GM13977 (cell line): ENCODE data around the gene CDC42EP5.
"Not testable (repeated sequence)": the region's sequence is repeated elsewhere in the genome, so short reads cannot be mapped to it uniquely, and the experiment has no call there.

Experiments used
- DNase-seq: peaks from one replicate; pipeline ENCODE4 v3.0.0; 2012; ENCODE audit warnings: low spot score
- in situ Hi-C: fragments of 300-500 bp; cut with MboI; formaldehyde crosslinking; loops from one replicate; pipeline ENCODE4 v1.12.0; 2022; ENCODE audit warnings: low sequenced_read_pairs, low pct_unique_long_range_greater_than_20kb, mixed read lengths, inconsistent platforms; ENCODE audit not compliant: unreplicated experiment
- TF ChIP-seq, protein P1 (sequence below): IDR thresholded peaks from 2 replicates; pipeline ENCODE4 v1.5.1; 2012; ENCODE audit warnings: mild to moderate bottlenecking, control low read depth; ENCODE audit not compliant: insufficient read depth; ENCODE audit errors: extremely low read depth, missing control alignments

CDC42EP5 gene

GRCh38 chr19:54507824-54508223 lies 34.7 kb upstream of the CDC42EP5 start:
- no peak for DNase-seq
- in situ Hi-C loops: no loop called here
- TF ChIP-seq, protein P1, sequence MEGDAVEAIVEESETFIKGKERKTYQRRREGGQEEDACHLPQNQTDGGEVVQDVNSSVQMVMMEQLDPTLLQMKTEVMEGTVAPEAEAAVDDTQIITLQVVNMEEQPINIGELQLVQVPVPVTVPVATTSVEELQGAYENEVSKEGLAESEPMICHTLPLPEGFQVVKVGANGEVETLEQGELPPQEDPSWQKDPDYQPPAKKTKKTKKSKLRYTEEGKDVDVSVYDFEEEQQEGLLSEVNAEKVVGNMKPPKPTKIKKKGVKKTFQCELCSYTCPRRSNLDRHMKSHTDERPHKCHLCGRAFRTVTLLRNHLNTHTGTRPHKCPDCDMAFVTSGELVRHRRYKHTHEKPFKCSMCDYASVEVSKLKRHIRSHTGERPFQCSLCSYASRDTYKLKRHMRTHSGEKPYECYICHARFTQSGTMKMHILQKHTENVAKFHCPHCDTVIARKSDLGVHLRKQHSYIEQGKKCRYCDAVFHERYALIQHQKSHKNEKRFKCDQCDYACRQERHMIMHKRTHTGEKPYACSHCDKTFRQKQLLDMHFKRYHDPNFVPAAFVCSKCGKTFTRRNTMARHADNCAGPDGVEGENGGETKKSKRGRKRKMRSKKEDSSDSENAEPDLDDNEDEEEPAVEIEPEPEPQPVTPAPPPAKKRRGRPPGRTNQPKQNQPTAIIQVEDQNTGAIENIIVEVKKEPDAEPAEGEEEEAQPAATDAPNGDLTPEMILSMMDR: no peak

- in situ Hi-C loops, DNase-seq: not testable (repeated sequence)
These were observed 34.1 kb upstream of the CDC42EP5 start for GRCh38 chr19:54507038-54507717.

DNA sequence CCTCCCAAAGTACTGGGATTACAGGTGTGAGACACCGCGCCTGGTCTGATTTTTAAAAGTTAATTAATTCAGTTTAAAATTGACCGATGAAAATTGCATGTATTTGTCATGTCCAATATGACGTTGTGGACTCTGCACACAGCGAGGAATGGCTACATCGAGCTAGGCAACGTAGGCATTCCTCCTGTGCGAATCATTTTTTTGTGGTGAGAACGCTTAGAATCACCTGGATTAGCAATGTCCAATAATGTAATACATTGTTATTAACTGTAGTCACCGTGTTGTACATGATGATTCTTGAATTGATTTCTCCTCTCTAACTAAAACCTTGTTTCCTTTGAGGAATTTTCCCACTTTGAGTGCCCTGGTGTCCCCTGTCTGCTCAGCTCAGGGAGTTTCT lies 33.0 kb upstream of the CDC42EP5 start:
- in situ Hi-C loops: no loop called here
- no peak for DNase-seq
- TF ChIP-seq, protein P1: no peak

DNA sequence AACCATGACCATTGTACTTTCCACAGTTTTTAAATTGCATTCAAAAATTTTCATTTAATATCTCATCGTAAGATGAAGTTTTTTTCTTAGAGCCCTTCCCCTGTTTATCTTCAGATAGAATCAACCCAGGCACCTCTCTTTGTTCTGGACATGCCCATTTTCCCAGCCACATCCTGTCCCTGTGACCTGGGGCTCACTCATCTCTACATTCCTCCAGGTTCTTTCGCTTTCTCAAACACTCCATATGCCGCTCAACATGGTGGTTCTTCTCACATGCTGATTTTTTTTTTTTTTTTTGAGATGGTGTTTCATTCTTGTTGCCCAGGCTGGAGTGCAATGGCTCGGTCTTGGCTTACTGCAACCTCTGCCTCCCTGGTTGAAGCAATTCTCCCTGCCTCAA lies 32.4 kb upstream of the CDC42EP5 start:
- DNase-seq: not testable (repeated sequence)

GRCh38 chr19:54502518-54503048 lies 29.5 kb upstream of the CDC42EP5 start, which contains the start of gene LAIR2:
TSS of gene LAIR2 (plus strand) at chr19:54502831. CDS start at chr19:54502919, 88 bp downstream.
- TF ChIP-seq, protein P1: no peak
- no peak for DNase-seq
- in situ Hi-C loops: no loop called here

More for the DNA sequence above, 32.4 kb upstream of the CDC42EP5 start:
- in situ Hi-C loops: not testable (repeated sequence)

- in situ Hi-C loops: loop anchor here (25.0 kb wide), 1 partner anchor 414 kb away; the partner anchor contains the start of gene NCR1
- not testable (repeated sequence) for DNase-seq
These were observed 25.3 kb upstream of the CDC42EP5 start for GRCh38 chr19:54498451-54498772.

DNA sequence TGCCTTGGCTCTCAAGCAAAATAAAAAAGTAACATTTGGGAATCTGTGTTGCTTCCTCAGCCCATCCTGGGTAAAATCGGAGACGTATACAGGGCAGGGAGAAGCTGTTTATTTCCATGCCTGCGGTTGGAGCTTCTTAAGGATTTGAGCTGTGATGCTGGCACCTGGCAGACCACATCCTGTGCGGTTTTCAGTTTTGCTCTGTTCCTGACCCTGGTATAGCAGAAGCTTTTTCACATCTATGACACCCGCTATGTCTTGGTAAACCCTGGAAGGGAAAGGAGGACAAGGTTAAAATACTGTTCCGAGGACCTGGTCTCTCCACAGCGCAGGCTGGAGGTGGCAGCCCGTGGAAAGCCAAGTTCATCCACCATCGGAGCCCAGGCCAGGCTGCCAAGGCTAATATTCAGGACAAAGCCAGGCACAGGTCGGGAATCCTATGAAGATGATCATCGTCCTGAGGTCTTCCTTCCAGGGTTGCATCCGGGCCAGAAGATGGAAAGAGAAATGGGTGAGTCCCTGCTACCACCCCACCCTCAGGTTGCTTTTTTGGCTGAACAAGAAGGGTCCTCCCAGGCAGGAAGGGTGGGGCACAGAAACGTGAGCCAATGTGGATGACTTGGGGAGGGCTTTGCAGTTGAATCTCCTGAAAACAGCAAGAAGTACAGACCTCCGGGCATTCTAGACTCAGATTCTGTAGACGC lies 24.8 kb upstream of the CDC42EP5 start:
- in situ Hi-C loops: loop anchor here (25.0 kb wide), 1 partner anchor 414 kb away; the partner anchor contains the start of gene NCR1
- not testable (repeated sequence) for DNase-seq

GRCh38 chr19:54495284-54495683 lies 22.2 kb upstream of the CDC42EP5 start:
- not testable (repeated sequence) for DNase-seq
- in situ Hi-C loops: loop anchor here (25.0 kb wide), 1 partner anchor 417 kb away; the partner anchor contains the start of gene NCR1

DNA sequence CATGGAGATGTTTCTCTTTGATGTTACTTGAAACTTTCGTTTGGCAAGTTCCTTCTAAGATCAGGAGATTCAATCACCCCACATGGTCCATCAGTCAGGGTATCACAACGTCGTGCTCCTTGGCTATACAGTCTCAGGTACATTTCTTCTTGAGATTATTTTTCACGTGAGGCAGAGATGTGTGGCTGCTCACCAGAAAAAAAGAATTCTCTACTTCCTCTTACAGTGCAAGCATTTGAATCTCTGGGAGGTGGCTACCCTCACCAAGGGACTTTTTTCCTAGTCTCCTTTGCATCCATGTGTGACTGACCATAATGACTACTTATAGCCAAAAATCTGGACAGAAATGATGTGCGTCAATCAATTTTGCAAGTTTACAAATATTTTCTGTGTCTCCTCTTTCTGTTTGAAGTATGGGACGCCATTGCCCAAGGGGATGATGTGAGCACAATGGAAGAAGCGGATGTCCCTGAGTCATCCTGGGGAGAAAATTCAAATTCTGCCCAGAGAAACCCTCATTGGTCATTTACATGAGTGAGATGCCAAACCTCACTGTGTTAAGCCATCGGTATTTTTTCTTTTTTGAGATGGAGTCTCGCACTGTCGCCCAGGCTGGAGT lies 21.0 kb upstream of the CDC42EP5 start:
- DNase-seq: no peak
- TF ChIP-seq, protein P1: no peak
- in situ Hi-C loops: loop anchor here (25.0 kb wide), 1 partner anchor 418 kb away; the partner anchor contains the start of gene NCR1

DNA sequence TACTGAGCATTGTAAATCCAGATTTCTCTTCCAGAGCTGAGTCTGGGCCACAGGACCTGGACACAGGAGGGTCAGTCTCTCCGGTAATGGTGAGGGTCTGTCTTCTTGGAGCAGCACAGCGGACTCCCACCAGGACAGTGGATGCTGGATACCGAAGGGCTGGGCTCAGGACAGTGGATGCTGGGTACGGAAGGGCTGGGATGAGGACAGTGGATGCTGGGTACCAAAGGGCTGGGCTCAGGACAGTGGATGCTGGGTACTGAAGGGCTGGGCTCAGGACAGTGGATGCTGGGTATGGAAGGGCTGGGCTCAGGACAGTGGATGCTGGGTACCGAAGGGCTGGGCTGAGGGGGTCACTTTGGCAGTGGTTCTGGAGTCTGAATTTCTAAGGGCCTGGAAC lies 20.0 kb upstream of the CDC42EP5 start:
- DNase-seq: not testable (repeated sequence)
- in situ Hi-C loops: loop anchor here (25.0 kb wide), 1 partner anchor 419 kb away; the partner anchor contains the start of gene NCR1
